GM18907 (cell line): ENCODE measurements around the gene PCBP4.

ENCODE experiments used
- ATAC-seq: cut with Tn5 transposase; IDR thresholded peaks from one replicate; pipeline ENCODE4 v1.9.1; 2021; ENCODE audit warnings: mild to moderate bottlenecking, moderate library complexity; ENCODE audit not compliant: unreplicated experiment

The PCBP4 gene

DNA sequence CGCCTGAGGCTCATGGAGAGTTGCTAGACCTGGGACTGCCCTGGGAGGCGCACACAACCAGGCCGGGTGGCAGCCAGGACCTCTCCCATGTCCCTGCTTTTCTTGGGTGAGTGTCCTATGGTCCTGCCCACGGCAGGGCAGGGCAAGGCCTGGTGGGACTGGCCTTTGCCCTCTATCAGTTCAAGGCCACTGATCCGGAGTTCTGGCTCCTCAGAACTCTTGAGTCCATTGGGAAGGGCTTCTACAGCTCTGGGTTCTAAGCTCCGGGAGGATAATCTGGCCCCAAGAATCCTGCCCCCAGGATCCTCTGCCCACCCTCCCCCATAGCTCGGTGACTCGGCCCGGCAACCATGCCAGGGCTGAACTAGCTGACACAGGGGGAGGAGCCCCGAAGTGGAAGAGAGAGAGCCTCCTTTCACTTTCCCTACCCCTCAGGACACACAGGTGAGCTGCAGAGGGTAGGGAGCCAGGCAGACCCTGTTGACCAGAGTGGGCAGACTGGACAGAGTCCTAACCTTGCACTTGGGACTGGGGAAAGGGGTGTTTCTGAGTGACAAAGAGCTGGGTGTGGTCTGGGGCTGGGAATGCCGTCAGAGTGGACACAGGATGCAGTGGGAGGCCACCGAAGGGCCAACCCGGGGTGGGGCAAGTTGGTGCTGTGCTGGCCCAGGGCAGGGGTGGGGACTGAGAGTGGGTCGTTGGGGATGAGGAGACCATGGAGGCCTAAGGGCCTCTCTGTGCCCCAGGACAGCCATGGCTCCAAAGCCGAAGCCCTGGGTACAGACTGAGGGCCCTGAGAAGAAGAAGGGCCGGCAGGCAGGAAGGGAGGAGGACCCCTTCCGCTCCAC, 24.4 kb downstream of the PCBP4 start:
- peak; percentile 31 for ATAC-seq

GRCh38 chr3:51941798-51942602, 25.3 kb downstream of the PCBP4 start, which contains the start of the genes PARP3 and RRP9:
PARP3 (plus strand) TSS chr3:51942363; CDS start chr3:51943356, 993 bp downstream.
RRP9 (minus strand) TSS chr3:51941904; CDS start chr3:51941867, 37 bp downstream.
- peak; percentile 87 for ATAC-seq

- ATAC-seq = no peak
Measured at GRCh38 chr3:51941463-51941797, 25.8 kb downstream of the PCBP4 start.

- no peak for ATAC-seq
Measured at GRCh38 chr3:51940648-51941462, 26.4 kb downstream of the PCBP4 start.

GRCh38 chr3:51938780-51939425, 28.4 kb downstream of the PCBP4 start:
- no peak for ATAC-seq

DNA sequence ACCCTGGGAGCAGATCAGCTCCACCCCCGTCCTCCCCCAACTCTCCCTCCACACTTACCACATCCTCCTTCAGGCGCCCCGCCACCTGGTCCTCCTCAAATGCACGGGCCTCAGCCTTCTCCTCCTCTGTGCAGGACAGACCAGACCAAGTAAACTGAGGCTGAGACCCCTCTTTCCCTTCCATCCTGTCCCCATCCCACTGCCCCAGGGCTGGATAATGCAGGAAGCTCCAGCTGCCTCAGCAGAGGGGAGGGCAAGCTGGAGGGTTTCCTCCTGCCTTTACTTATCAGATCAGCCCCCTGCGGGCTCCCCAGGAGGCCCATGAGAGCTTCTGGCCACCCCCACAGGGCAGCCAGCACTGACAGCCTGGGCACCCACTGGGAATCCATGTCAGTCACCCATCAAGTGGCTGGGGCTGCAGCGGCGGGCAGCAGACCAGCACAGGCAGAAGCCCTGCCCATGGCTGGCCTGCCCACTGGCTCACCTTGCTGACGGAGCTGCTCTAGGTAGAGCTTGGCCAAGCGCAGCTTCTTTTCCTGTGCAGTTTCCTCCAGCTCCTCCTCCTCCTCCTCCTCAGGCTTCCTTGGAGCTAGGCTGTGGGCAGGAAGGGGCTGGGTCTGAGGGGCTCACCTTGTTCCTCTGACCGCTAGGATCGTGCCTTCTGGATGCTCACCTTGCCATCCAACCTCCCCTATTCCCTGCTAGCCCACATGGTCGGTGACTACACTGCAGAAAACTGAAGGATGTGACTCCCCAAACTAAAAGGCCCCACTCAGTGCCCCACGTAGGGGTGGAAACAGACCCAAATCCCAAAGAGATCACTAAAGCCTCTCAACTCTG, 29.4 kb downstream of the PCBP4 start:
- ATAC-seq = no peak

DNA sequence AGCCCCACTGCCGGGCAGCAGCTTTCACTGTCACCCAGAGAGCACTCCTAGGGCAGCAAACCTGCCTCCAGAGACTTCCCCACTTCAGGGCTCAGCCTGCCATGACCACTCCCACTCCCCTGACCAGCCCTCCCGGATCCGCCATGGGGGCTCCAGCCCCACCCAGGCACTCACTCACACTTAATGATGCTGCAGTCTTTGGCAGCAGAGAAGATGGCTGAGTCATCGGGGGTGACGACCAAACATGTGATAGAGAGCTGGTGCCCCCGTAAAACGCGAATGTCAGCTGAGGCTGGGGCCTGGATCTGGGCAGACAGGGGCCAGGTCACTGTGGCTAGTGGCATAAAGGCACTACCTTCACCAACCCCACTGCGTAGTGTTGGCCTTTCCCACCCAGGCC, 30.2 kb downstream of the PCBP4 start:
- no peak for ATAC-seq

- ATAC-seq = no peak
Measured at GRCh38 chr3:51935886-51936755, 31.1 kb downstream of the PCBP4 start.

- no peak for ATAC-seq
Measured at GRCh38 chr3:51934991-51935885, 32.0 kb downstream of the PCBP4 start.

GRCh38 chr3:51934139-51934850, 33.0 kb downstream of the PCBP4 start:
- ATAC-seq = no peak

- no peak for ATAC-seq
Measured at GRCh38 chr3:51933471-51934138, 33.6 kb downstream of the PCBP4 start.

- no peak for ATAC-seq
Measured at GRCh38 chr3:51932471-51933370, 34.5 kb downstream of the PCBP4 start.

GRCh38 chr3:51931756-51932155, 35.5 kb downstream of the PCBP4 start:
- no peak for ATAC-seq

- ATAC-seq = no peak
Measured at GRCh38 chr3:51930439-51930838, 36.8 kb downstream of the PCBP4 start.

- ATAC-seq = no peak
Measured at GRCh38 chr3:51929420-51930003, 37.7 kb downstream of the PCBP4 start.
